Measurements from ENCODE around the gene PHRF1.
"Not testable (repeated sequence)": the region's sequence is repeated elsewhere in the genome, so short reads cannot be mapped to it uniquely, and the experiment has no call there.

Gene PHRF1

DNA sequence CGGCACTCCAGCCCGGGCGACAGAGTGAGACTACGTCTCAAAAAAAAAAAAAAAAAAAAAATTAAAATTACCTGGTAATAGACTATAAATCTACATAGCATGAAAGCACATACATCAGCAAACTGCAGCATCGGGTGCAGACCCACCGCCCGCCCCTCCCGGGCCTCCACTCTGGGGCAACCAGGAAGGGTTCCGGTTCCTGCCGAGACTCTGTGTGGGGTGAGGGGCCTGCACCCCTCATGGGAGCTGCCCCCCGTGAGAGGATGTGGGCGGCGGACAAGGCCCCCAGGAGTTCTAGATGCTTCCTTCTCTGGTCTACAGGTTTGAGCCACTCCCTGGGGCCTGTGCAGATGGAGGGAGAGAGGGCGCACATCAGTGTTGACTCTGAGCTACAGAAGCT is 69.9 kb downstream of the PHRF1 start:
- H3K27ac Mint-ChIP-seq: no peak overlapping the region
- H3K27me3 Mint-ChIP-seq: no peaks in the 10 kb centered on the region
- H3K36me3 Mint-ChIP-seq: no peaks in the 10 kb centered on the region
- H3K4me1 Mint-ChIP-seq: no peaks in the 10 kb centered on the region
- no peak overlapping the region for H3K4me3 Mint-ChIP-seq
- H3K9me3 Mint-ChIP-seq: no peaks in the 10 kb centered on the region

DNA sequence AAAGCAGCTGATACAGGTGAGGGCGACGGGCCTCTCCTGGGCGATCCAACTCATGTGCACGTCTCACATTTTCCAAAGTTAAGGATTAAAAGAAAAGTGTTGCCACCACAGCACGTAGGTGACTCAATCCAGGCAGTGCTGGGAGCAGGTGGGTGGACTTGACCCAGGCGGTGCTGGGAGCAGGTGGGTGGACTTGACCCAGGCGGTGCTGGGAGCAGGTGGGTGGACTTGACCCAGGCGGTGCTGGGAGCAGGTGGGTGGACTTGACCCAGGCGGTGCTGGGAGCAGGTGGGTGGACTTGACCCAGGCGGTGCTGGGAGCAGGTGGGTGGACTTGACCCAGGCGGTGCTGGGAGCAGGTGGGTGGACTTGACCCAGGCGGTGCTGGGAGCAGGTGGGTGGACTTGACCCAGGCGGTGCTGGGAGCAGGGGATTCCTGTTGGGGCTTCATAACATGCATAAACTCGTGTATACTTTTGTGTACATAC is 71.4 kb downstream of the PHRF1 start:
- not testable (repeated sequence) for H3K36me3 Mint-ChIP-seq, H3K4me1 Mint-ChIP-seq, H3K27ac Mint-ChIP-seq, H3K4me3 Mint-ChIP-seq, H3K27me3 Mint-ChIP-seq, H3K9me3 Mint-ChIP-seq

GRCh38 chr11:650482-650881 is 74.2 kb downstream of the PHRF1 start:
- no peaks in the 10 kb centered on the region for H3K4me1 Mint-ChIP-seq
- H3K4me3 Mint-ChIP-seq: no peak overlapping the region
- H3K36me3 Mint-ChIP-seq: peaks cover 6% of the 10 kb centered on the region
- H3K27ac Mint-ChIP-seq: no peak overlapping the region
- H3K9me3 Mint-ChIP-seq: no peaks in the 10 kb centered on the region
- no peaks in the 10 kb centered on the region for H3K27me3 Mint-ChIP-seq

DNA sequence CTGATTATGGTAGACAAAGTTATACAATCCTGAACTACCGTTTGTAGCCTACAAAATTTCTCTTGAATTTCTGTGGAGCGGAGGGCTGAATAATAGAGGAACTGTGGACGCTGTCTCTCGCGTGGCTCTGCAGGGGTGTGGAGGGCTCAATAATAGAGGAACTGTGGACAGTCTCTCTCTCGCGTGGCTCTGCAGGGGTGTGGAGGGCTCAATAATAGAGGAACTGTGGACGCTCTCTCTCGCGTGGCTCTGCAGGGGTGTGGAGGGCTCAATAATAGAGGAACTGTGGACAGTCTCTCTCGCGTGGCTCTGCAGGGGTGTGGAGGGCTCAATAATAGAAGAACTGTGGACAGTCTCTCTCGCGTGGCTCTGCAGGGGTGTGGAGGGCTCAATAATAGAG is 76.9 kb downstream of the PHRF1 start:
- not testable (repeated sequence) for H3K27me3 Mint-ChIP-seq, H3K27ac Mint-ChIP-seq, H3K9me3 Mint-ChIP-seq, H3K4me3 Mint-ChIP-seq, H3K4me1 Mint-ChIP-seq, H3K36me3 Mint-ChIP-seq

DNA sequence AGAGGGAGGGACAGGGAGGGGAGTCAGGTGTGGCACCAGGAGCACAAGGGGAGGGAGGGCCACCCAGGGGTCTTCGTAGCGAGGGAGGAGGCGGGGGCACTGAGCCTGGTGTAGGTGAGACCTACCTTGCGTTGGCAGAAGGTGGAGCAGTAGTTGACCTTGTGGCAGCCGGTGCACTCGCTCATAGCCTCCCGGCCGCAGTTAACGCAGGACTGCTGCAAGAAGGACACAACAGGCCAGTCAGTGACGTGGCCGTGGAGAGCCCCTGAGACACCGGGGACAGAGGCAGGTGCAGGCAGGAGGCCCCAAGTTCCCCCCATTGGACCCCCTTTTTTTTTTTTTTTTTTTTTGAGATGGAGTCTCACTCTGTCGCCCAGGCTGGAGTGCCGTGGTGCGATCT is 77.6 kb downstream of the PHRF1 start:
- Mint-ChIP-seq H3K27ac (no peak overlapping the region), H3K27me3 (no peaks in the 10 kb centered on the region), H3K9me3 (no peaks in the 10 kb centered on the region), H3K4me3 (no peak overlapping the region), H3K36me3 (peaks cover 6% of the 10 kb centered on the region), H3K4me1 (no peaks in the 10 kb centered on the region)

DNA sequence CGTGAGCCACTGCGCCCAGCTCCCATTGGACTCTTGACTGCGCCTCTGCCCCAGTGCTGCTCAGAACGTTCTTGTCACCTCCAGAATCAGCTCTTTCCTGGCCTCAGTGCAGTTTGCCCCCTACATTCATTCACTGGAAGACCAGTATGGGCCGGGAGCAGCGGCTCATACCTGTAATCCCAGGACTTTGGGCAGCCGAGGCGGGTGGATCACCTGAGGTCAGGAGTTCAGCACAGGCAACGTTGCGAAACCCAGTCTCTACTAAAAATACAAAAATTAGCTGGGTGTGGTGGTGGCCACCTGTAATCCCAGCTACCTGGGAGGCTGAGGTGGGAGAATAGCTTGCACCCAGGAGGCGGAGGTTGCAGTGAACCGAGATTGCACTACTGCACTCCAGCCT is 78.2 kb downstream of the PHRF1 start:
- H3K27ac Mint-ChIP-seq, H3K36me3 Mint-ChIP-seq, H3K4me1 Mint-ChIP-seq, H3K4me3 Mint-ChIP-seq, H3K27me3 Mint-ChIP-seq, H3K9me3 Mint-ChIP-seq: not testable (repeated sequence)

- H3K27me3 Mint-ChIP-seq: no peaks in the 10 kb centered on the region
- no peak overlapping the region for H3K27ac Mint-ChIP-seq
- H3K4me3 Mint-ChIP-seq: no peak overlapping the region
- no peaks in the 10 kb centered on the region for H3K9me3 Mint-ChIP-seq
- H3K4me1 Mint-ChIP-seq: no peaks in the 10 kb centered on the region
- H3K36me3 Mint-ChIP-seq: peaks cover 6% of the 10 kb centered on the region
Measured at GRCh38 chr11:655036-655726, 78.9 kb downstream of the PHRF1 start.

DNA sequence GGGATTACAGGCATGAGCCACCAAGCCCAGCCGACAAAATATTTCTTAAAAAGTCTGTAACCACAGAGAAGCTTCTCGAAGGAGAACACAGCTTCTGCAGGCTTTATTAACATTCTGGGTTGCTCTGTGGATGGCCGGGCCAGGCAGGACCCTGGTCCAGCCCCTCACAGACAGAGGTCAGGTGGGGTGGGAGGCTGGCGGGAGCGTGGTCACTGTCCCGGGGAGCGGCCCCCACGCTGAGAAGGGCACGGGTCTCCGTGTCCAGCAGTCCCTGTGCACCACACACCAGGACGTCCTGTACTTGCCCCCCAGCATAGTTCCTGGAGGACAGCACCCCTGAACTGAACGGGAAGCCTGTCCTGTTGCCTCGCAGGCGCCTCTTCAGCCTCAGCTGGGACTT is 80.2 kb downstream of the PHRF1 start:
- H3K9me3 Mint-ChIP-seq: no peaks in the 10 kb centered on the region
- H3K27me3 Mint-ChIP-seq: no peaks in the 10 kb centered on the region
- H3K36me3 Mint-ChIP-seq: peaks cover 4% of the 10 kb centered on the region
- no peak overlapping the region for H3K27ac Mint-ChIP-seq
- H3K4me3 Mint-ChIP-seq: no peak overlapping the region
- no peaks in the 10 kb centered on the region for H3K4me1 Mint-ChIP-seq

GRCh38 chr11:656866-657265 is 80.6 kb downstream of the PHRF1 start:
- Mint-ChIP-seq H3K9me3 (no peaks in the 10 kb centered on the region), H3K36me3 (peaks cover 4% of the 10 kb centered on the region)

DNA sequence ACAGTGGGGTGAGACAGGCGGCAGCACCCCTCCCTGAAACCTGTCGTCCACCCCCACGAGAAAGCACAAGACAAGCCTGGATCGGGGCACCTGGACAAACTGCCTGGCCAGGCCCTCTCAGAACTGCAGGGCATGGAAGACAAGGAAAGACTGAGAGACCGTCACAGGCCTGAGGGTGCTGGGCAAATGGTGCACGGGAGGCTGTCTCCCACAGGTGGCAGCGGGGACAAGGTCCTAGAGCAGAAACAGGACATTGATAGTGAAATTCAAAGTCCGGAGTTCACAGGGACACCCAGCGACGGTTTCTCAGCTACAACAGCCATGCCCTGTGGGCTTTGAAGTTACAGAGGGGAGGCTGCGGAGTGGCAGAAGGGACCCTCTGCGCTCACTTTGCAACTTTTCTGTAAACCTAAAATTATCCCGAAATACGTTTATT is 81.4 kb downstream of the PHRF1 start:
- Mint-ChIP-seq H3K36me3 (no peaks in the 10 kb centered on the region), H3K9me3 (no peaks in the 10 kb centered on the region), H3K27ac (no peak overlapping the region), H3K27me3 (no peaks in the 10 kb centered on the region), H3K4me1 (peaks cover 2% of the 10 kb centered on the region), H3K4me3 (no peak overlapping the region)

More at GRCh38 chr11:656866-657265, 80.6 kb downstream of the PHRF1 start:
- no peaks in the 10 kb centered on the region for H3K27me3 Mint-ChIP-seq
- H3K4me3 Mint-ChIP-seq: no peak overlapping the region
- no peak overlapping the region for H3K27ac Mint-ChIP-seq
- H3K4me1 Mint-ChIP-seq: no peaks in the 10 kb centered on the region

DNA sequence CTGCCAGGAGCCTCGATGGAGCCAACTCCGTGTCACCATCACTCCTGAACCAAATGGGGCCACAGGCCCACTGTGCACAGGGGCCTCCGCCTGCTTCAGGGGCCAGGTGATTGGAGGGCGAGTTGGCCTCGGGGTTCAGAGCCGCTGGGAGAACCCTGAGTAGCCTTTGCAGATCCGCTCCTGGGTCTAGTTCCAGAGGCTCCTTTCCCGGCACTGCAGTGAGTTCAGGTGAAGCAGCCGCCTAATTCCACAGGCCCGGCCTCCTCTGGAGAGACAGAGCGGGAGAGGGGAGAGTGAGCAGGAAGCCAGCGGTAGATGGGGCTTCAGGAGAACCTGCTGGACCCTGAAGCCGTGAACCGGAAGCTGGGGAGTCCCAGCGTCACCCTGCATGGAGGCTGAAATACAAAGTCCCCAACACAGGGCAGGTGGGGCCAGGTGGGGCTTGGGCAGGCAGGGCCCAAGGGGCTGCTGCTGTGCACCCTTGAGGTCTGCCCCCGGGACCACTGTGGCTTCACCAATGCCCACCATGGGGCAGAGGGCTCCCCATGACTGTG is 83.3 kb downstream of the PHRF1 start:
- Mint-ChIP-seq H3K27me3 (no peaks in the 10 kb centered on the region), H3K36me3 (no peaks in the 10 kb centered on the region), H3K9me3 (no peaks in the 10 kb centered on the region), H3K4me1 (peaks cover 4% of the 10 kb centered on the region), H3K4me3 (no peak overlapping the region), H3K27ac (no peak overlapping the region)

DNA sequence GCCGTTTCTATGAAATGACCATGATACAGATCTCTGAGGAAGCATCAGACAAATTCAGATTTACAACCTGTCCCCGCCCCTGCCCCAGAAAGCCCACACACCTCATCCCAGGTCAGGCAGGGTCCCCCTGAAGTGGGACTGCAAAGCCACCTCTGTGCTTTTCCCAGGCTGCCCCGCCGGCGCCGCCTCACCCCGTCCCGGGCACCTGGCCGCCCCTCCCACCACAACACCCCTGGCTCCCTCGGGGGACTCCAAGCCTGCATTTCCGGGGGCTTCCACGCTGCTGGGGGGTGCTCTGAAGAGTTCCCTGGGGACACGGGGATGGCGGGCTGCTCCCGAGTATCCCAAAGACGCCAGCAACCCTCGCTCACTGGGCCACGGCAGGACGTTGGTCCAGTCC is 84.0 kb downstream of the PHRF1 start:
- Mint-ChIP-seq H3K36me3 (no peaks in the 10 kb centered on the region), H3K4me1 (peaks cover 4% of the 10 kb centered on the region), H3K9me3 (no peaks in the 10 kb centered on the region), H3K27me3 (no peaks in the 10 kb centered on the region), H3K4me3 (no peak overlapping the region), H3K27ac (no peak overlapping the region)

DNA sequence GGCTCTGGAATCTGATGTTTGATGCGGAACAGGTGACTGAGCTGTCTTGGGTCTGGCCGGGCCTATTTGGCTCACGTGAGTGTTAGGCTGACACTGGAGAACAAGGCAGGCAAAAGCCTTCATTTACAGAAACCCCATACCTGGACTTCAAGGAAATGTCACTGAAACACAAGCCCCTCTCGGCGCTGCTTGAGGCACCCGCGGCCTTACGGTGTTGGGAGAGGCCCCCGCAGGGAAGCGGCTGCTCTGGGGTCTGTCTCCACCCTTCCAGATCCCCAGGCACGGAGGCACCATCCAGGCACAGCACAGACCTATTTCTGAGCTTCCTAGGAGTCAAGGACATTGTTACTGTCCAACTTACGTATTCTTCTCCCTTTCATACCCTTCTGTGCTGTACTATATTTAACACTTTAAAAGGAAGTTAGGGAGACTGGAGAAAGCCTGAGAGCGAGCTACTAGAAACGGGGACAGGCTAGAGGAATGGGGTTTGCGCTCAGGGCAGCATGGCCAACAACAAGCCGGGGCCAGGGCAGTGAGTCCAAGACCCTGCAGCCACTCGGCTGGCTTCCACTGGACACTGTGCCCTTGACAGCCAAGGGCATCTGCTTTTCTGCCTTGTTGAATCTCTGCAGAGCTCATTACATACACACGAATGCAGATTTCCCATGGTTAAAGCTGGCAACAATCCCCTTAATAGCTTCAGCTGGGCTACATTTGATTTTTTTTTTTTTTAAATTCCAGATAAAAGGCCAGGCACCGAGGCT is 84.6 kb downstream of the PHRF1 start:
- Mint-ChIP-seq H3K27me3 (no peaks in the 10 kb centered on the region), H3K27ac (no peak overlapping the region)

More for the DNA sequence above, 84.6 kb downstream of the PHRF1 start:
- H3K4me1 Mint-ChIP-seq: peaks cover 4% of the 10 kb centered on the region
- no peaks in the 10 kb centered on the region for H3K36me3 Mint-ChIP-seq
- no peak overlapping the region for H3K4me3 Mint-ChIP-seq
- no peaks in the 10 kb centered on the region for H3K9me3 Mint-ChIP-seq
